Spleen (tissue), 7 donors: Measurements from ENCODE around the gene PNLDC1.

ENCODE experiments used
- CTCF ChIP-seq, 11 experiments: fragments of 200-600 bp in 7 of 11; fragments of 450-650 bp in 4 of 11; sonication (generic) in 4 of 11; IDR thresholded peaks in 8 of 11; conservative IDR thresholded peaks in 3 of 11; 1 replicate in 7 of 11; 2 replicates in 4 of 11; pipeline versions ENCODE4 v1.4.0 to v1.8.0; 2016 to 2021; ENCODE audit warnings: antibody characterized with exemption in 11 of 11, inconsistent platforms in 4 of 11, mild to moderate bottlenecking in 1 of 11
- POLR2A ChIP-seq, 3 donors: fragments of 450-650 bp; IDR thresholded peaks; one replicate each; pipeline ENCODE4 v1.5.1; 2017; ENCODE audit warnings: antibody characterized with exemption in 3 of 3, mild to moderate bottlenecking in 1 of 3
- donor health status: DM: no; HTN: no; CAD: no; lungs with moderate emphysema.
- donor health status: DM: no; HTN: no; CAD: no.
- donor health status: DM: no; HTN: no; CAD: no.

GRCh38 chr6:159769470-159769869 lies 30.6 kb upstream of the PNLDC1 start:
- TF ChIP-seq CTCF (IDR thresholded peaks at IDR 0.05 in 8 of 11, conservative IDR thresholded peaks at IDR 0.05 in 3 of 11) (no peak), POLR2A (IDR thresholded peaks at IDR 0.05) (no peak)
